Activated CD8-positive, alpha-beta memory T cell treated with anti-CD3 and anti-CD28 coated beads, Interleukin-2, amount 50 U/mL, for 4 hours (primary cell): Measurements from ENCODE around the gene KRT78.

Experiments
- DNase-seq: peaks from one replicate; pipeline ENCODE4 v3.0.0-alpha.2; 2020

Gene KRT78

DNA sequence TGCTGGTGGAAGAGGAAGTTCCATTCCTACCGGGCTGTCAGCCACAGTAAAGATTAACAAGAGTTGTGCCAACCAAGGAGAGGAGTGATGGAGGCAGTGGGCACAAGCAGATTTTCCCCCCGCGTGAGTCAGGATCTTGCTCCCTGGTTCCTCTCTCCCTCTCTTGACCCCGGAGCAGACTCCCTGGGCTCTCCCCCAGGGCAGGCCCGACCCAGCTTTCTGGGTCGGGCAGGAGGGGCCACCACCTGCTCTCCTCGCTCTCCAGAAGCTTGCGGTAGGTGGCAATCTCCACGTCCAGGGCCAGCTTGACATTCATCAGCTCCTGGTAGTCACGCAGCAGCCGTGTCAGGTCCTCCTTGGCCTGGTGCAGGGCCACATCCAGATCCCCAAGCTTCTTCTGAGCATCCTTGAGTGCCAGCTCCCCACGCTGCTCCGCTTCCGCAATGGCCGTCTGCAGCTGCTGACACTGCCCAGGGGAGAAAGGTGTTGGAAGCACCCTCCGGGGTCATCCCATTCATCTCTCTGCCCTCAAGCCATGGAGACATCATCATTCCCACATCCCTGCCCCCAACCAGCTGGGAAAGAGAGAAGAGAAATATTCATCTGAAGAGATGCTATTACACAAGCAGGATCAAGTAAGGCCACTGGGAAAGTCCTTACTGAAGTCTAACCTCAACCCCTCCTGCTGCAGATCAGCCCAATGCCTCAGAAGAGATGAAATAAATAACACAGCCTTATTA lies 25.9 kb downstream of the KRT78 start:
- no peak for DNase-seq

DNA sequence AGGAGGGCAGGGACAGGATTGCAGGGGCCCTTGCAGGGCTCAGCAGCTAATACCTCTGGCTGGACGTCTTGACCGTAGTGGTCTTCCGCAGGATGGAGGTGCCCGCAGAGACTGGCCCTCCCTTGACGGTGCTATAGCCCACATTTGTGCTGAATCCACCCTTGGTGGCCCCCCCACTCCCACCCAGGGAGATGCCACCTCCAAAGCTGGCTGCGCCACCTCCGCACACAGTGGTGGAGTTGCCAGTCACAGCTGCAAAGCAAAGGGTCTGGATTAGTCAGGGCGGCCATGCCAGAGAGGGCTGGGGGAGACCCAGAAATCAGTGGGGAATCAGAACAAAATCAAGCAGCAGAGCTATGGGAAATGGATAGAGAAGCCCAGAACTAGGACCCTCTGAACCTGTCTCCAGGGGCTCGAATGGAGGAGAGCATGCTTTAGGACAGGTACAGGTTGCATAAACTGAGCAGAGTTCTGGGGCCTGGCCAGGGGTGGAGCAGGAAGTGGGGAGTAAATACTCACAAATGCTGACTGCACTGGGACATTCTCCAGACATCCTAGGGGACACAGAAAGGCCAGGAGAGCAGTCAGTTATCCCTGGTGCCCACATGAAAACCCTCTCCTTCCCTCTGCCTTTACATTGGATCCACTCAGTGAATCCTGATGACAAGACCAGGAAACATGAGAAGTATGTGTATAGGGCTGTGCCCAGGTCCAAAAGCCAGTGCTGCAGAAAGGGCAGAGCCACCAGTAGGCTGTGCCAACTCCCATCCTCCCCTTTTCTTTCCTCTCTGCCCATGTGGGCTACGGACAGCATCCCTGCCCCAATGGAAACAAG lies 26.8 kb downstream of the KRT78 start:
- no peak for DNase-seq

DNA sequence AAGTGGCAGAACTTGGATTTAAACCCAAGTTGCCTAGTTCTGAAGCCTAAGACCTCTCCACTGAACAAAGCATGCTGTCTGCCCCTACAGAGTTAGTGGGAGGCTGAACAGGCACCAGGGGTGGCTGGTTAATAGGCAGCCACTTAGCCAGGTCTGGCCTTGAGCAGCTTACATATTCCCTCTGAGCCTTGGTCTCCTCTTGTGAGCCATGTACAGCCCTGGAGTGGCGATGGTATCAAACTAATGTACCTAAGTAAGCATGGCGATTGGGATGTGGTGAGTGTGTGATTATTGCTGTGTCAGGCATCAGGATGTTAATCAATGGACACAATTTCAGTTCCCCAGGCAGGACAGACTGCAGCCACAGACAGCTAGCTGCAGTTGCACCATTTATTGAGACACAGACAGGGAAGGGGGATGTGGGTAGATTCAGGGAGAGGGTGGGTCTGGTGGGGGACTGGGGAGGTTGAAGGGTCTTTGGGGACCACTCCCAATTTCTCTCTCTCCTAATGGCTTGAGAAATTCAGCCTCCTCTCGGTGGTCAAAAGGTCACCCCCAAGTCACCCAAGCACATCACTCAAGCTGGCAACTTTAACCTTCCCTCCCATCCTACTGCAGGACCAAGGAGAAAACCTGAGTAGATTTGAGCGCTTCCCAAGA lies 27.6 kb downstream of the KRT78 start:
- no peak for DNase-seq

DNA sequence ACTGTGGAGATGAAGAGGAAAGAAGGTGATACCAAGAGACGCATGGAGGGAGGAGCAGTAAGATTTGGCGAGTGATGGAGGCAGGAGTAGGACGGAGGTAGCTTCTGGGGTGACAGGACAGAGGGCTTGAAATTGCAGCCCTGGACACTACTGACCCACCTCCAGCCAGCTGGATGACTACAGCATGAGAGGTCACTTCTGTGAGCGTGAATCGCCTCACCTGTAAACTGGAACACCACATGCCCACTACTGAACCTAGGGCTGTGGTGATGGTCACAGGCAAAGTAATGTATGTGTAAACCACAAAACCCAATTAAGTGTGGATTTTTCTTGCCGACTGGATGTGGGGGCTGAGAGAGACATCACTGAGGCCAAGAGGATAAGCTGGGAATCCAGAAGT lies 28.3 kb downstream of the KRT78 start:
- DNase-seq: no peak

DNA sequence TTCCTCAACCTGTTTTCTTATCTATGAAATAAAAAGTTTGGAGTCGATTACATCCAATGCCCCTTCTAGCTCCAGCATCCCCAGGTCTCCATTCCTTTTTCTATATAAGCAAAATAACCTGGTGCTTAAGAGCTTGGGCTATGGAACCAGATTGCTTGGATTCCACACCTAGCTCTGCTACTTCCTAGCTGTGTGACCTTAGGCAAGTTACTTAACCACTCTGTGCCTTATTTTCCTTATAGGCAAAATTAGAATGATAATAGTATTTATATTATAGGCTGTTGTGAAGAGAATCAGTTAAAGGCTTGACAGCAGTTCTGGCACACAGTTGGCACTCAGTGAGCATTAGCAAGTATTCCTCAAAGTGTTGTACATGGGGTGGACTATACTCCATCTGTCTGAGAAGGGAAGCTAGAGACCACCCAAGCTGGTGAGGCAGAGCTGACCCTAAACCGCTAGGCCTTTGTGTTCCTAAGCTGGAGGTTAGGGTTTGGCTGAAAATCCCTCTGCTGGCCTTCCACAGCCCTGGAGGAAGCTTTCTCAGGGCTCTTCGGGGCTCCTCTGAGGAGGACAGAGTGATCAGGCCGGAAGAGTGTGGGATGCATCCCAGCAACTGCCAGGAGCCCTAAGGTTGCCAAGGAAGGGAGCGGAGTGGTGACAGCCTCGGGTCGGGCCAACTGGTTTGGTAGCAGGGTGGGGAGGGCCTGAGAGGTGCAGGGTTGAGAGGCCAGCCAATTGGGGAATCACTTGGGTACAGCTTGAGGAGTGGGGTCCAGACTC lies 28.9 kb downstream of the KRT78 start:
- DNase-seq: no peak

DNA sequence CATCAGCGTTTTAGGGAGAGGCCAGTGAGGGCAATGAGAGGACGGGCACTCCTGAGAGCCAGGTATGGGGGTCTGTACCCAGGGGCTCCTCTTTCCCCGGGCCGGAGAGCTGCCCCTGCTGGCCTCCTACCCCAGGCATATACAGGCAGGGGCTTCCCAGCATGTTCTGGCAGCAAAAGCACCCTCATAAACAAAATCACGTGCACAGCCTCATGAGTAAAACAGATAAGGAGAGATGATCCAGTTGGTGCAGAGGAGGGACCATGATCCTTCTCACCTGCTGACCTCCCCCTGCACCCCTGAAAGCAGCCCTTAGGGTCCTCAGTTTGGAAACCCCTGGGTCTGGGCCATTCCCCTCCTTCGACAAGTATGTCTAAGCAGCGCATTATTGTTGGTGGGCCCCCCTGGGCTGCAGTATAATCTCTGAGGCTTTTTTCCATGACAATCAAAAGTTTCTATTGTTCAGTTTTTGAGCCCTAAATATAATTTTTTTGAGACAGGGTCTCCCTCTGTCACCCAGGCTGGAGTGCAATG lies 29.8 kb downstream of the KRT78 start:
- DNase-seq: no peak

DNA sequence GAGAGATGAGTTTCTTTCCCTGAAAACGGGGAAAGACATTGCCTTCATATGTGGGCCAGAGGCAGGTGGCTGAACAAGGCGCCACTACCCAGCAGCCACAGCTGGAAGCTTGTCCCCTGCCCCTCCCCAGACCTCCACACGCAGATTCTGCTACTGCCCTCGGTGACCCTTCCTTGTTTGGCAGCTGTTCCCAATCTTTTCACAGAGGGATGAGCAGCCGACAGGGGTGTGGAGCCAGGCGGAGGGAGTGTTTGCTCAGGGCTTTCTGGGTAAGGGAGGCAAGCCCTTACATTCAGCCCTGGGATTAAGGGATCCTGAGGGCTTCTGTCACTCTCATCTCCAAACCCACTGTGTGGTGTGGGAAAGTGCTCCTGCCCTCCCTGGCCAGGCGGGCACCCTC lies 30.4 kb downstream of the KRT78 start:
- no peak for DNase-seq

DNA sequence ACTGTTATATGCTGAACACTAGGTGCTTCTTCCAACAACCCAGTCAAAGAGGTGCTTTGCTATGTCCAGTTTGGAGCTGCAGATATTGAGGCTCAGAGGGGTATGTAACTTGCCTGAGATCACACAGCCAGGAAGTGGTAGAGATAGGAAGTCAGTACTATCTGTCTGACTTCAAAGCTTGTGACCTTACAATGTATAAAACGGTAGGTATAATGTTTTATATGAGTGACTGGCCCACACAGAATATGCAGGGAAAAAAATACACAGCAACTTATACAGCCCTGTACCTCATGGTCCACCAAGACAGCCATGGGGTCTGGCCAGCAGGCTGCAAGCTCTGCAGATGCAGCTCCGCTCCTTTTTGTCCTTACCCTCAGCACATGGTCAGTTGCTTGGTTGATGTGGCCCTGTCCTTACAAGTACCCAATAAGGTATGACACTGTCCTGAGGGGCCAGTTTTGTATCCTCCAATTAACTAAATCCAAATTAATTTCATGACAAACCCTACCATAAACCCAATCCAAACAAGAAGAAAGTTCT lies 31.0 kb downstream of the KRT78 start:
- no peak for DNase-seq

DNA sequence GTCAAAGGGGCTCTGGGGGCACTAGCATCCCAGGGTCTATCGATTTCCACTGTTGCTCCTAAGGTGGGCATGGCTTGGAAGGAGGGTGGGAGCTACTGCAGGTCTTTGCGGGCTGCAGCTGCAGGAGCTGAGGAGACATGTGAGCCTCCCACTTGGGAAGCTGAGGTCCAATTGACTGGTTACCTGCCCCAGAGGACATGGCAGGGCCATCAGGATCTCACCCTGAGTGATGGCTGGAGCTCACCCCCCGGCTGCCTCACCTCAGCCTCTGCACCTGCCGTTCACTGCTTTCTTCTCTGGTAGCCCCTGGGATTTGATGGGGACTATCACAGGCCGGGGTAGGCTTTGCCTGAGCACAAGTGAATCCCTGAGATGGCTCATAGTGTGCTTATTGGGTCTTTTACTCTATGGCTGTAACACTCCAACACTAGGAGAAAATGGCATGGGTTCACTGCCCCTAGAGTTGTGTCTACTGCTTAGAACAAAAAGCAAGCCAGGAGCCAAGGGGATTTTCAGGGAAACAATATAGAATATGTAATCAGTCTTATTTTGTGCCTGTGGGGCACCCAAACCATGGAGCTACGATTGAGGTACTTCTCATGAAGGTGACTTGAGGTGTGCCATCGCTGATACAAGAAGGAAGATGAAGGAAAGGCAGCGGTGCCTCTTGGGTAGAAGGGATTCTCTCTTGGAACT lies 31.6 kb downstream of the KRT78 start:
- no peak for DNase-seq

DNA sequence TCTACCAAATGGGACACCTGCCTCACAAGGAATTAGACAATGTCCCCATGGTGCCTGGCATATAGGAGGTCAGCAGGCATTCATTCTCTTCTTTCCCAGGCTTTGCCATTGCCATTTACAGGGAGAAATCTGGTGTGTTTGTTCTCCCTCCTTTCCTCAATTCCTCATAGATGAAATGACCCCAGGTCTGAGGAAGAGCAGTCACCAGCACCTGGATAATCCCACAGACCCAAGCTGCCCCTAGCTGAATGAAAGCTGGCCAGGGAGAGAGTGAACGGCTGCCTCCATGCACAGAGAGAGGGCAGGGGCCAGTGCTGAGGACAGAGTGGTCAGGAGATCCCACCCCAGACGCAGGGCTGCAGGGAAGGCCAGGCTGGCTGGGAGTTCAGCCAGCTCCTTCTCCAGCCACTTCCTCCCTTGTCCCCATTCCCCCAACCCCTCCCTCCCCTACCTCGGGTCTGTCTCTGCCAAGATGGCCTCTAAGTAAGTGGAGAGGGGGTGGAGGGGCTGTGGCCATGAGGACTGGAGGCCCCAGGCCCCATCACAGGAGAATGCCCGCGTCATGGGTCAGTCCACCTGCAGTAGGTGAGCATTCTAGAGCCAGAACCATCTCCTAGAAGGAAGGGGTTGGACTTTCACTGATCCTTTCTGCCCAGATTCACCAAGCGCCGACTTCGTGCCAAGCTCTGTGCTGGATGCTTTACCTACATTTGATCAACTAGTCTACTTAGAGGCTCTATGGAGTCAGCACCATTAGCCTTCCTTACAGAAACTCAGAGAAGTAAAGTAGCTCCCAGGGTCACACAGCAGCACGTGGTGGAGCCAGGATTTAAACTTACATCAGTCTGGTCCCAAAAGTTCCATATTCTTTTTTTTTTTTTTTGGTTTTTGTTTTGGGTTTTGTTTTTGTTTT lies 32.9 kb downstream of the KRT78 start:
- no peak for DNase-seq

DNA sequence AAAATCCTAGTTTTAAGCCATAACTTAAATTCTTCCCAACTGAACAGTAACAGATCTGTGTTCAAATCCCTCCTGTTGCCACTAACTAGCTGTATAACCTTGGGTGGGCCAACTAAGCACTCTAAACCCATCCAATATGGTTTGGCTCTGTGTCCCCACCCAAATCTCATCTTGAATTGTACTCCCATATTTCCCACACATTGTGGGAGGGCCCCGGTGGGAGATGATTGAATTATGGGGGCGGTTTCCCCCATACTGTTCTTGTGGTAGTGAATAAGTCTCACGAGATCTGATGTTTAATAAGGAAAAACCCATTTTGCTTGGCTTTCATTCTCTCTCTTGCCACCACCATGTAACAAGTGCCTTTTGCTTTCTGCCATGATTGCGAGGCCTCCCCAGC lies 33.6 kb downstream of the KRT78 start:
- DNase-seq: no peak

DNA sequence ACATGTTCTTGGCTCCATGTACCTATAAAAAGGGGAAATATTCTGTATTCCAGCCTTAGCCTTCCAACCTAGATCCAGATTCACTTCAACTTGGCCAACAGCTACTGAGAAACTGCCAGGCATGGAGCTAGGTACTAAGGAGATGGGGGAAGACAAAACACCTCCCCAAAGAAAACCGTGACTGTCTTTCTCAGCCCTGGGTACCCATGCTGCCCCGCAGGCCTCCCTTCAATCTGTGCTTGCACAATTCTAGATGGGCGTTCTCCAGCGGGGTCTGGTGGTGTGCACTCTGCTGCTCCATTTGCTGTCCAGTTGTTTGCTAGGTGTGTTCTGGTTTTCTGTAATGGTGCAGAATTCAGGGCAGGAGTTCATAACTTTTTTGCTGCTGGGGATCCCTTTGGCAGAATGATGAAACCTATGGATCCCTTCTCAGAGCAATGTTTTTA lies 34.1 kb downstream of the KRT78 start:
- DNase-seq: no peak

DNA sequence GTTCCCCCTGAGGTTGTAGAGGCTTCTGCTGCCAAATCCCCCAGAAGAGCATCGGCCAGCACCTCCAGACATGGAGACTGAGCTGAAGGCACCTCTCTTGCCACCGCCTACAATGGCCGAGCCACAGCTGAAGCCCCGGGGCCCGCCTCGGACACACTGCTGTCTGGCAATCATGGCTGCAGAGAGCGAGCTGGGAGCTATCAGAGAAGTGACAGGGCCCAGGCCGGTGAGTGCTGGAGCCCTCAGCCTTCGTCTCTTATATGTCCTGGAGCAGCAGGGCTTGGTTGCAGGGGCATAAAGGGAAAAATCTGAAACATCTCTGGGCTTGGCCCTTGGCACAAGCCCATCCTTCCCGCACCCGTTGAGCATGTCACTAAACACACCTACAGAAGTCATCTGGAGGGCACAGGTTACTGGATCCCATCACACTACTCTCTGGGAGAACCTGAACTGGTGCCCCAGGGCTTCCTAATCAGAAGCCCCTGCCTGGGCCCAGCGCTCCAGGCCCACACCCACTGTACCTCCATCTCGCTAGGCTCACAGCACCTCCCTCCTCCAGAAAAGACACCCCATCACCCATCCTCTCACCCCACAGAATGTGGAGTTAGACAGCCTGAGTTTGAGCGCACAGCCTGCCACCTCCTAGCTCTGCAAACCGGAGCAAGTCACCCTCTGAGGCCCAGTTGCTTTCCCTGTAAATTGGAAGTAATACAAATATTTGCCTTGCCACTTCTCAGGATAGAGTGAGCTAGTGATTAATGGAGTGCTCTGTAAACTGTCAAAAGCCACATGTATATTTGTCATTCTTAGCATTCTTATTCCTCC lies 34.7 kb downstream of the KRT78 start, which contains the start of gene KRT4:
TSS of gene KRT4 (minus strand) at position 232 of the 825 bp plus-strand sequence. CDS start at position 174, 58 bp downstream.
- no peak for DNase-seq

DNA sequence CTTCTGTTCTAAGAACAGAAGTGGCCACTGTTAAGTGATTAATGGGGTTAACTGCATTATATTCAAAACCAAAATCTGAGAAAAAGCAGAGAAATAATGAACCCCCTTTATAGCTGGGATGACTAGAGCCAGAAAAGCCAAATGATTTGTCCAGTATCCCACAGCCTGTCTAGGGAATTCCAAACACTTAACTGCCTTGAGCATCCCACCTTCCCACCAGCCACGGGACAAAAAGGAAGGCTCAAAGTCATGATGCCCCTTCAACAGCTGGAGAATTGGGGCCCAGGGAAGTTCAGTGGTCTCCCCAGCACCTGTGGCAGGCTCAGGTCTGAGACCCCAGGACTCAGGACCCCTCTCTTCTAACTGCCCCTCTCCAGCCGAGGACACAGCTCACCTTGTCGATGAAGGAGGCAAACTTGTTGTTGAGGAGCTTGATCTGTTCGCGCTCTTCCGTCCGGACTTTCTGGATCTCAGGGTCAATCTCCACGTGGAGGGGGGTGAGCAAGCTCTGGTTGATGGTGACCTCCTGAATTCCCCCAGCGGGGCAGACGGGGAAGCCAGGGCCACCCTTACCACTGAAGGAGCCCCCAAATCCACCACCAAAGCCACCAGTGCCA lies 35.5 kb downstream of the KRT78 start:
- no peak for DNase-seq

DNA sequence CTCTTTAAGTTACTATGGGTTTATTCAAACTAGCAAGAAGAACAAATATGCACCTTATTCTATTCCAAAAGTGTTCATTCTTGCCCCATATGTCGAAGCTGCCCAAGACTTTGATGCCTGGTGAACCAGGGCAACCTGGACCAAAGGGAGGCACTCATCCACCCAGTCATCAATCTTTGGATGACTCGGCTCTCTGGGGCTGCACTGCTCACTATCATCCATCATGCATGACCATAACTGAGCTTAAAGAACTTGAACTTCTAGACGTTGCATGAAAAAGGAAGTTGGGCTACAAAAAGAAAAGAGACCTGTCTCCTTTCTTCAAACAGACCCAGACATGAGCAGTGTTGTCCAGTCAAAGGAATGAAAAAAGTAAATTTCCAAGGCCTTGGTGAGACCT lies 36.0 kb downstream of the KRT78 start:
- no peak for DNase-seq

DNA sequence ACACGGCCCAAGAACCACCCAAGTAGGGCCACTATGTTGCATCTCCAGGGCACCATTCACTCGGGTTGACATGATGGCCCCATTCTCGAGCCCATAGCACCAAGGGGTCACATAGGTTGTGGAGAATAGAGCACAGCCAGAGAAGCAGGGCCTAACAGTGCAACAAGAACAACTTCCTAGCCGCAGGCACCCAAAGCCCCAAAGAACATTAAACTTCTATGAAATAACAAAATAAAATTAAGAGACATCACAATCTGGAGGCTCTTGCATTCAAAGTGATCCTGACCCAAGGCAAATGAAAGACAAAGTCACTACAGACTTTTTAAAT lies 36.8 kb downstream of the KRT78 start:
- no peak for DNase-seq

DNA sequence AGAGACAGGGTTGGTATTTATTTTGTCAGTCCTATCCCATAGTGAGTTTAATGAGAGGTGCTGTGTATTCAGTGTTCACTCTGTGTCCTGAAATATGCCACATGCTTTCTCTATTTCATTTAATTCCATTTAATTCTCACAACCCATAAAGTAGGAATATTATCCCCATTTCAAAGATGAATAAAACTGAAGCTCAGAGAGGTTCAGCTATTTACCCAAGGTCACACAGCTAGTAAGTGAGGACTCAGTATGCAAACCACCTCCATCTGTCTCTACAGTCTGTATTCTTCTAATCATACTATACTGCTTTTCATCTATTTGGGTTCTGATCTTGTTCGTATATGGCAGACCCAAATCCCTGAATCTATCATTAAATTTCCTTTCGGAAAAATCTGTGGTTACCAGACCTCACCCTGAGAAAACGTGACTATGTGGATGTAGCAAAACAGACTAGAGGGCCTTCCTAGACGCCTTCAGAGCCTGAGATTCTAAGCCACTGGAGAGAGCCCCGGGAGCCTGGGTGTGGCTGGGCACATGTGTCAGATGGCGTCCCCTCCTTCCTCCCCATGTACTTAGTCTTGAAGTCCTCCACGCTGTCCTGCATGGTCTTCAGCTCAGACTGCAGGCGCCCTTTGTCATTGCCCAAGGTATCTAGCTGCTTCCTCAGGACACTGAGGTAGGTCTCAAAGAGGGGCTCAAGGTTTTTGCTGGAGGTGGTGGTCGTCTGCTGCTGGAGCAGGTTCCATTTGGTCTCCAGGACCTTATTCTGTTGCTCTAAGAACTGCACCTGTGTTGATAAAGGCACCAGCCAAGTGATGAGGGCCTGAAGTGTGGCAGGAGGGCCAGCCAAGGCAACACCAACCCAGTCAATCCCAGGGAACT lies 37.4 kb downstream of the KRT78 start:
- DNase-seq: no peak

DNA sequence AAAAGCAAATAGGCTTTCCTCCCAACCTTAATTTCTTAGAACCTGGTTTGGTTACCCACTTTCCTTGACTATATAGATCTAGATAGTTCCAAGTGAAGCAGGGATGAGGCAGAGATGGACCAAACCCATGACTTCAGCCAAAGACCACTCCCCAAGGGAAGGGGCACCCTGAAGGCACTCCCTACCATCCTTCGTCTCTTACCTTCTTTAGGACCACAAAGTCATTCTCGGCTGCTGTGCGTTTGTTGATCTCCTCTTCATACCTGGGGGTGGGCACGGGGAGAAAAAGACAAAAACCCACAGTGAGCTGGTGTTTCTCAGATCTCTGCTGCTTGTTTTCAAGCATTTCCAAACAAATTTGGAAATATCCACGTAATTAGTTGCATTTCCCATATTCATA lies 38.2 kb downstream of the KRT78 start:
- DNase-seq: no peak
